Measurements from ENCODE around the gene COG6.
A peak's percentile ranks its signal among the peaks of the same experiment; 100 is the strongest.

Gene COG6

GRCh38 chr13:39655569-39656324, at the start of gene COG6:
Gene COG6 (plus strand): TSS chr13:39655662. CDS start chr13:39655727, 65 bp downstream.
- H3K27ac ChIP-seq (ENCODE audit: low read length) = peak within 1 kb of the TSS; percentile 7
- H3K36me3 ChIP-seq (ENCODE audit: control insufficient read depth in 2 of 2, insufficient read depth in 2 of 2, low read length in 2 of 2) = no peaks in the 10 kb centered on the region
- no peaks in the 10 kb centered on the region for H3K4me1 ChIP-seq (ENCODE audit: control insufficient read depth, insufficient read depth, low read length)
- H3K9ac ChIP-seq (ENCODE audit: low read length in 2 of 2) = peak within 1 kb of the TSS; percentile 73 to 77
- H3K4me3 ChIP-seq (ENCODE audit: low read length in 2 of 2) = peak within 1 kb of the TSS; percentile 88 to 94
- no peaks in the 10 kb centered on the region for H3K27me3 ChIP-seq (ENCODE audit: control insufficient read depth in 1 of 2, insufficient read depth in 2 of 2, low read length in 2 of 2)
- H3K9me3 ChIP-seq (ENCODE audit: control insufficient read depth in 2 of 2, low read length in 2 of 2) = no peaks in the 10 kb centered on the region

- no peaks in the 10 kb centered on the region for H3K27me3 ChIP-seq (ENCODE audit: control insufficient read depth in 1 of 2, insufficient read depth in 2 of 2, low read length in 2 of 2)
- H3K9ac ChIP-seq (ENCODE audit: low read length in 2 of 2) = no peak overlapping the region
- H3K27ac ChIP-seq (ENCODE audit: low read length) = no peak overlapping the region
Measured at GRCh38 chr13:39605677-39606320, 49.7 kb upstream of the COG6 start.

DNA sequence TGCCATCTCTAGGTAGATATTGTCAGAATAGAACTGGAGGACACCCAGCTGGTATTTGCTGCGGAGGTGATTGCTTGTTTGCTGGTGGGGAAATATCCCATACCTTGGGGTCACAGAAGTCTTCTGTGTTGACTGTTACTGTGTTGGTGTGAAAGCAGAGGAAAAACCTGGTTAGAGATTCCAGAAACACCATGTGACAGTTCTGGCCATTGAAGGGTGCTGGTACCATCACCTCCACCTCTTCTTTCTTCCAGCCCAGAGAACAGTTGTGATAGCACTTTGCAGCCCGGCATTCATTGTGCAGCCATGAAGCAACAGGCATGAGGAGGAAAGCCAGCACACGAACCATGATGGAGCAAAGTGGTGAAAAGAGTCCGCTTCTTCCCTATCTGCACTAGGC, 47.6 kb upstream of the COG6 start:
- Histone ChIP-seq H3K27ac (ENCODE audit: low read length) (no peak overlapping the region), H3K4me3 (ENCODE audit: low read length in 2 of 2) (no peak overlapping the region), H3K4me1 (ENCODE audit: control insufficient read depth, insufficient read depth, low read length) (no peaks in the 10 kb centered on the region), H3K36me3 (ENCODE audit: control insufficient read depth in 2 of 2, insufficient read depth in 2 of 2, low read length in 2 of 2) (no peaks in the 10 kb centered on the region), H3K9me3 (ENCODE audit: control insufficient read depth in 2 of 2, low read length in 2 of 2) (no peaks in the 10 kb centered on the region), H3K9ac (ENCODE audit: low read length in 2 of 2) (no peak overlapping the region), H3K27me3 (ENCODE audit: control insufficient read depth in 1 of 2, insufficient read depth in 2 of 2, low read length in 2 of 2) (no peaks in the 10 kb centered on the region)

More at GRCh38 chr13:39605677-39606320, 49.7 kb upstream of the COG6 start:
- Histone ChIP-seq H3K4me3 (ENCODE audit: low read length in 2 of 2) (no peak overlapping the region), H3K9me3 (ENCODE audit: control insufficient read depth in 2 of 2, low read length in 2 of 2) (no peaks in the 10 kb centered on the region), H3K4me1 (ENCODE audit: control insufficient read depth, insufficient read depth, low read length) (peaks cover 9% of the 10 kb centered on the region), H3K36me3 (ENCODE audit: control insufficient read depth in 2 of 2, insufficient read depth in 2 of 2, low read length in 2 of 2) (no peaks in the 10 kb centered on the region)

DNA sequence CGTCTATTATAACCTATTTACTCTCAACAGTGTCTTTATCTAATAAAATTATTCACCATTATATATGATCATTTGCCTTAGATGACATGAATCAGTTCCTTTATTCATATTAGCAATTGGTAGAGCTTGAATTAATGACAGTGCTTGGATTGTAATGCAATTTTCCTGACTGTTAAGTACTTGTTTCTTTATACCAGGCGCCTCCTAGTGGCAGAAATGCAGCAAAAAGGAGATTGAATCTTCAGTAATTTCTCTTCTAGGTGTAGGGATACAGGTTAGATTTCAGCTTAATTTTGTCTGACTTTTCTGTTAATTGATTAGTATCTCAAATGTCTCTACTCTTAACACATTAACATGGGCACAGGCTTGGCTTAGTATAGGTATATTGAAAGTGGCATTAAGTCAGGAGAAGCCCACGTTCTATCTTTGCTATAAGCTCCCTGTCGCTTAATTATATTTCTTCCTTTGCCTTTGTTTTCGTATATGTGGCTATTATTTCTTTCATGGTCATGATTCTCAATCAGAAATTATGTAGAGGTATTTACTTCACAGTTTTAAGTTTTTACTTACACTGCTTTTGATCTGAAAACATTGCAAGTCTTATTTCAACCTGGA, 43.3 kb upstream of the COG6 start:
- H3K9me3 ChIP-seq (ENCODE audit: control insufficient read depth in 2 of 2, low read length in 2 of 2) = no peaks in the 10 kb centered on the region
- no peak overlapping the region for H3K9ac ChIP-seq (ENCODE audit: low read length in 2 of 2)
- H3K27ac ChIP-seq (ENCODE audit: low read length) = no peak overlapping the region
- H3K36me3 ChIP-seq (ENCODE audit: control insufficient read depth in 2 of 2, insufficient read depth in 2 of 2, low read length in 2 of 2) = no peaks in the 10 kb centered on the region
- H3K27me3 ChIP-seq (ENCODE audit: control insufficient read depth in 1 of 2, insufficient read depth in 2 of 2, low read length in 2 of 2) = no peaks in the 10 kb centered on the region
- H3K4me3 ChIP-seq (ENCODE audit: low read length in 2 of 2) = no peak overlapping the region
- H3K4me1 ChIP-seq (ENCODE audit: control insufficient read depth, insufficient read depth, low read length) = no peaks in the 10 kb centered on the region

DNA sequence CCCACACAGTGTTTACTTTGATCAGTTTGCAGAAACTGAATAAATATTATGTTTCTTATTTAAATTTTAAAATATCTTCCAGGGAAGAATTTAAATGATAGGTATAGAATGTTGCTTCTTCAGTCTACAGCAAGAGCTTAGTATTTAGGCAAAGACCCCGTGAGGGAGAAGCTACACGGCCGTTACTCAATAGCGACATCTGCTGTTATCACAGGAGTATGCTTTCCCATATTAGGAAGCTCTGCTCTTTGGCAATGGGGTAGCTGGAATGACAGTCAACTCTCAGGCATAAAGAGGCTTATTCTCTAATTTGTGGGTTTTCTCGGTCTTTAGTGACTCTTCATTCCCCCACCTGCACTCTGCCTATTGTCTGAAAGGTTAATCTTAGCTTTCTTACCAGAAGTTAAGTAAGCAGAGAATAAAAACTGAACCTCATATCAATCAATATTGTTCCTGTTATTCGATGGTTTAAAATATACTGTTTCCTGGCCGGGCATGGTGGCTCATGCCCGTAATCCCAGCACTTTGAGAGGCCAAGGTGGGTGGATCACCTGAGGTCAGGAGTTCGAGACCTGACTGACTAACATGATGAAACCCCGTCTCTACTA, 39.3 kb upstream of the COG6 start:
- no peaks in the 10 kb centered on the region for H3K36me3 ChIP-seq (ENCODE audit: control insufficient read depth in 2 of 2, insufficient read depth in 2 of 2, low read length in 2 of 2)
- no peak overlapping the region for H3K27ac ChIP-seq (ENCODE audit: low read length)
- no peak overlapping the region for H3K4me3 ChIP-seq (ENCODE audit: low read length in 2 of 2)
- H3K9ac ChIP-seq (ENCODE audit: low read length in 2 of 2) = no peak overlapping the region
- H3K4me1 ChIP-seq (ENCODE audit: control insufficient read depth, insufficient read depth, low read length) = no peaks in the 10 kb centered on the region
- H3K9me3 ChIP-seq (ENCODE audit: control insufficient read depth in 2 of 2, low read length in 2 of 2) = no peaks in the 10 kb centered on the region
- H3K27me3 ChIP-seq (ENCODE audit: control insufficient read depth in 1 of 2, insufficient read depth in 2 of 2, low read length in 2 of 2) = no peaks in the 10 kb centered on the region

GRCh38 chr13:39618561-39618960, 36.9 kb upstream of the COG6 start:
- Histone ChIP-seq H3K36me3 (ENCODE audit: control insufficient read depth in 2 of 2, insufficient read depth in 2 of 2, low read length in 2 of 2) (no peaks in the 10 kb centered on the region), H3K27me3 (ENCODE audit: control insufficient read depth in 1 of 2, insufficient read depth in 2 of 2, low read length in 2 of 2) (no peaks in the 10 kb centered on the region), H3K4me1 (ENCODE audit: control insufficient read depth, insufficient read depth, low read length) (no peaks in the 10 kb centered on the region), H3K9me3 (ENCODE audit: control insufficient read depth in 2 of 2, low read length in 2 of 2) (no peaks in the 10 kb centered on the region), H3K4me3 (ENCODE audit: low read length in 2 of 2) (no peak overlapping the region), H3K27ac (ENCODE audit: low read length) (no peak overlapping the region), H3K9ac (ENCODE audit: low read length in 2 of 2) (no peak overlapping the region)

DNA sequence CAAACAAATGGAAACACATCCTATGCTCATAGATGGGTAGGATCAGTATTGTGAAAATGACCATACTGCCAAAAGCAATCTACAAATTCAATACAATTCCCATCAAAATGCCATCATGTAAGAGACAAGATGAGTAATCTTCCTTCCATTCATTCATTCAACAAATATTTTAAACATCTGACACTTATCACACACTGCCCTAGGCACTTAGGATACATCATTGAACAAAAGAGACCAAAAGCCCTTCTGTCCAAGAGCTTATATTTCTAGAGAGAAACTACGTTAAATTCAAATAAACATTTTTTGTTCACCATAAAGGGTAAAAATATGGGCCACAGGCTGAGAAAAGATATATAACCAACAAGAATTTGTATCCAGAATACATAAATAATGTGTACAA, 32.0 kb upstream of the COG6 start:
- no peak overlapping the region for H3K27ac ChIP-seq (ENCODE audit: low read length)
- no peak overlapping the region for H3K4me3 ChIP-seq (ENCODE audit: low read length in 2 of 2)
- no peaks in the 10 kb centered on the region for H3K9me3 ChIP-seq (ENCODE audit: control insufficient read depth in 2 of 2, low read length in 2 of 2)
- no peak overlapping the region for H3K9ac ChIP-seq (ENCODE audit: low read length in 2 of 2)
- H3K27me3 ChIP-seq (ENCODE audit: control insufficient read depth in 1 of 2, insufficient read depth in 2 of 2, low read length in 2 of 2) = no peaks in the 10 kb centered on the region
- H3K36me3 ChIP-seq (ENCODE audit: control insufficient read depth in 2 of 2, insufficient read depth in 2 of 2, low read length in 2 of 2) = no peaks in the 10 kb centered on the region
- H3K4me1 ChIP-seq (ENCODE audit: control insufficient read depth, insufficient read depth, low read length) = no peaks in the 10 kb centered on the region

GRCh38 chr13:39631307-39631706, 24.2 kb upstream of the COG6 start:
- Histone ChIP-seq H3K36me3 (ENCODE audit: control insufficient read depth in 2 of 2, insufficient read depth in 2 of 2, low read length in 2 of 2) (no peaks in the 10 kb centered on the region), H3K4me1 (ENCODE audit: control insufficient read depth, insufficient read depth, low read length) (no peaks in the 10 kb centered on the region), H3K4me3 (ENCODE audit: low read length in 2 of 2) (no peak overlapping the region), H3K9ac (ENCODE audit: low read length in 2 of 2) (no peak overlapping the region), H3K9me3 (ENCODE audit: control insufficient read depth in 2 of 2, low read length in 2 of 2) (no peaks in the 10 kb centered on the region), H3K27me3 (ENCODE audit: control insufficient read depth in 1 of 2, insufficient read depth in 2 of 2, low read length in 2 of 2) (no peaks in the 10 kb centered on the region), H3K27ac (ENCODE audit: low read length) (no peak overlapping the region)

DNA sequence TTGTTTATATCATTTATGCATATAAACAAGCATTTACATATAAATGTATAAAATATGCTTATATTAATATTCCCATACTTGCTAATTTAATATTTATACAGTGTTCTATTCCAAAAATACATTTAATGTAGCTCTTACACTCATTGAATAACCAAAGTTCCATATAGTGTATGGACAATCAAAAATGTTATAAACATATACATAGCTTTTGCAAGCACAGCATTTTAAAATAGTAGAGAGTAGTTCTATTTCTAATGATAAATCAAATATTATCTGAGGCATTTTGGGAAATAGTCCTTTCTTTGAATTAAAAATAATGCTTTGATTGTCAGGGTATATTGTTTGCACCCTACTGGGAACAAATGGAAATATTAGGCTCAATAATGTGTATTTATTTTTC, 22.5 kb upstream of the COG6 start:
- Histone ChIP-seq H3K4me3 (ENCODE audit: low read length in 2 of 2) (no peak overlapping the region), H3K4me1 (ENCODE audit: control insufficient read depth, insufficient read depth, low read length) (no peaks in the 10 kb centered on the region), H3K9me3 (ENCODE audit: control insufficient read depth in 2 of 2, low read length in 2 of 2) (no peaks in the 10 kb centered on the region), H3K36me3 (ENCODE audit: control insufficient read depth in 2 of 2, insufficient read depth in 2 of 2, low read length in 2 of 2) (no peaks in the 10 kb centered on the region), H3K9ac (ENCODE audit: low read length in 2 of 2) (no peak overlapping the region), H3K27me3 (ENCODE audit: control insufficient read depth in 1 of 2, insufficient read depth in 2 of 2, low read length in 2 of 2) (no peaks in the 10 kb centered on the region), H3K27ac (ENCODE audit: low read length) (no peak overlapping the region)

DNA sequence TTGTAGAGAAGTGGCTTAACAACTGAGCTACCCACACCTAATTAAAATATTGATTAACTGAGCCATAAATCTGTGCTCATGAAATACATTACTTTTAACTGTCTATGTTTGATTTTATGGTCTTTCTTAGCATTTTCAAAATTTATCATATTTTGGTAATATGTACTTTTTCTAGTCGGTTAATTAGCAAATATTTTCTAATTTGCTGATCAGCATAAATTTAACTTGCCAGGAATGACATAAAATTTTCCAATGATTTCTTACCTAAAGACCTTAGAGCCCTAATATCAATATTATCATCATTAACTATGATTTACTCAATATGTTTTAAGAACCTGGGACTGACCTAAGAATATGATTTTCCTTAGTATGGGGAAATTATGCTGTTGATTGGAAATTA, 19.9 kb upstream of the COG6 start:
- no peak overlapping the region for H3K4me3 ChIP-seq (ENCODE audit: low read length in 2 of 2)
- no peaks in the 10 kb centered on the region for H3K27me3 ChIP-seq (ENCODE audit: control insufficient read depth in 1 of 2, insufficient read depth in 2 of 2, low read length in 2 of 2)
- H3K36me3 ChIP-seq (ENCODE audit: control insufficient read depth in 2 of 2, insufficient read depth in 2 of 2, low read length in 2 of 2) = no peaks in the 10 kb centered on the region

More for the DNA sequence above, 19.9 kb upstream of the COG6 start:
- no peak overlapping the region for H3K27ac ChIP-seq (ENCODE audit: low read length)
- no peaks in the 10 kb centered on the region for H3K4me1 ChIP-seq (ENCODE audit: control insufficient read depth, insufficient read depth, low read length)
- H3K9ac ChIP-seq (ENCODE audit: low read length in 2 of 2) = no peak overlapping the region
- H3K9me3 ChIP-seq (ENCODE audit: control insufficient read depth in 2 of 2, low read length in 2 of 2) = no peaks in the 10 kb centered on the region

Measured in stomach smooth muscle (tissue), 2 donors.